Measurements from ENCODE around the gene MAP4.
A peak's percentile ranks its signal among the peaks of the same experiment; 100 is the strongest.
"Not testable (repeated sequence)": the region's sequence is repeated elsewhere in the genome, so short reads cannot be mapped to it uniquely, and the experiment has no call there.

MAP4 gene

DNA sequence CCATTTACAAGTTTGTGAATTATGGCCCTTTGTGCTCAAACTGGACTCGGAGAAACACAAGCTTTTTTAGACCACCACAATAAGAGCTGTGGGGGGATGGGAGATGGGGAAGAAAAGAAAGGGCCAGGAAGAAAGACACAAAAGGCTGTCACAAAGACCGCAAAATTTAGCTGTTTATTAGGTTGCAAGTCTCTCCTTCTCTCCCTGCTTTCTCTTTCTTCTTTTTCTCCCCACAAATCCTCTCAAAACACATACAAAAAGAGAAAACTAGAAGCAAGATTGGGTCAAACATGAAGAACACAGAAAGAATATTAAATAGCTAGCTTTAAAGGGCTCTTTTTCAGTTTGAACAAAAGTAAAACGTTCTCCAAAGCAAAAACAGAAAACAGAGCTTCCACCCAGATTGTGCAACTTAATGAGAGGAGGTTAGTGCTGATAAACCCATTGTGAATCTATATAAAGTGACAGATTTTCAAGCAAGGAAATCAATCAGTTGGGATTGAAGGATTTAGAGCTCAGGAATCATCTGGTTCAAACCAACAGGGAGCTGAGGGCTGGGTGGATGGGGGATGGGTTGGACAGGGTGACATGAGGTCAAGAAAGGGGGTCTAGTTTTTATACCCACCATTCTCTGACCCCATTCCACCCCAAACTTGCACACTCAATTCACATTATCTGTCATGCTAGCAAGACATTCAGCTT lies 125.9 kb downstream of the MAP4 start:
- no peak for DNase-seq (ENCODE audit: low spot score)
- TF ChIP-seq, protein P1, sequence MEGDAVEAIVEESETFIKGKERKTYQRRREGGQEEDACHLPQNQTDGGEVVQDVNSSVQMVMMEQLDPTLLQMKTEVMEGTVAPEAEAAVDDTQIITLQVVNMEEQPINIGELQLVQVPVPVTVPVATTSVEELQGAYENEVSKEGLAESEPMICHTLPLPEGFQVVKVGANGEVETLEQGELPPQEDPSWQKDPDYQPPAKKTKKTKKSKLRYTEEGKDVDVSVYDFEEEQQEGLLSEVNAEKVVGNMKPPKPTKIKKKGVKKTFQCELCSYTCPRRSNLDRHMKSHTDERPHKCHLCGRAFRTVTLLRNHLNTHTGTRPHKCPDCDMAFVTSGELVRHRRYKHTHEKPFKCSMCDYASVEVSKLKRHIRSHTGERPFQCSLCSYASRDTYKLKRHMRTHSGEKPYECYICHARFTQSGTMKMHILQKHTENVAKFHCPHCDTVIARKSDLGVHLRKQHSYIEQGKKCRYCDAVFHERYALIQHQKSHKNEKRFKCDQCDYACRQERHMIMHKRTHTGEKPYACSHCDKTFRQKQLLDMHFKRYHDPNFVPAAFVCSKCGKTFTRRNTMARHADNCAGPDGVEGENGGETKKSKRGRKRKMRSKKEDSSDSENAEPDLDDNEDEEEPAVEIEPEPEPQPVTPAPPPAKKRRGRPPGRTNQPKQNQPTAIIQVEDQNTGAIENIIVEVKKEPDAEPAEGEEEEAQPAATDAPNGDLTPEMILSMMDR (IDR thresholded peaks at IDR 0.05; ENCODE audit: borderline replicate concordance, control extremely low read depth, extremely low read depth, insufficient read depth, missing control alignments): no peak
- in situ Hi-C loops (cut with MboI; ENCODE audit: low sequenced_read_pairs, unreplicated experiment): no loop called here

DNA sequence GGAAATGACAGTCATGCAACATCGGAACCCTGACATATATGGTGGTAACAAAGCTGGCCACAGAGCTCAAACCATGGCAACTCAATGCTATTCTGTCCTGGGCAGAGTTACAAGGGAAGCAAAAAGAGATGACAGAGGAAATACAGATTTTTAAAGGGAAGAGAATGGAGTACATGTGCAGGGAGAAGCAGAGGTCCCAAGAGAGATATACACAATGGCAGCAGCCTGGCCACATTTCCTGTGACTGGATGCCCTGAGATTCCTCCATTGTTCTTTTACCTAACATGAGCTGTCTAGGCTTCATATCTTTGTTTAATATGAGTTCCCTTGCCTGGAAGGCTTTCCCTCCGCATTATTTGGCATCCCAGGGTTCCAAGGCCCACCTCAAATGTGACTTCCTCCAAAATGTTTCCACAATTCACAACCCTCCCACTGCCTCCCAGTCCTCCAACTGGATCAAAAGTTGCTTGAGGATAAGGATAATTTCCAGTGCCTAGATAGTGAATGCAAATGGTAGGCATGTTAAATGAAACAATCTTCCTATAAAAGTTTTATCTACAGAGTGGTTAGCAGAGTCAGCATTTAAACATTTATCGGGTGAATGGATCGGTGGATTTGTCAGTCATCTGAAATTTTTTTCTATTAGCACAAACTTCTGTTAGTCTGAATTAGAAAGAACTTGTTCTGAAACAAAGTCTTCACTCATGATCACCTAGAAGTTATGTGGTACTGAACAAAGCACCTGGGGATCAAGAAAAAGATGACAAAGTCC lies 127.0 kb downstream of the MAP4 start:
- TF ChIP-seq, protein P1 (IDR thresholded peaks at IDR 0.05; ENCODE audit: borderline replicate concordance, control extremely low read depth, extremely low read depth, insufficient read depth, missing control alignments): no peak
- DNase-seq (ENCODE audit: low spot score): no peak
- in situ Hi-C loops (cut with MboI; ENCODE audit: low sequenced_read_pairs, unreplicated experiment): no loop called here

- not testable (repeated sequence) for DNase-seq (ENCODE audit: low spot score)
Measured at GRCh38 chr3:47887991-47888390, 128.2 kb downstream of the MAP4 start.

DNA sequence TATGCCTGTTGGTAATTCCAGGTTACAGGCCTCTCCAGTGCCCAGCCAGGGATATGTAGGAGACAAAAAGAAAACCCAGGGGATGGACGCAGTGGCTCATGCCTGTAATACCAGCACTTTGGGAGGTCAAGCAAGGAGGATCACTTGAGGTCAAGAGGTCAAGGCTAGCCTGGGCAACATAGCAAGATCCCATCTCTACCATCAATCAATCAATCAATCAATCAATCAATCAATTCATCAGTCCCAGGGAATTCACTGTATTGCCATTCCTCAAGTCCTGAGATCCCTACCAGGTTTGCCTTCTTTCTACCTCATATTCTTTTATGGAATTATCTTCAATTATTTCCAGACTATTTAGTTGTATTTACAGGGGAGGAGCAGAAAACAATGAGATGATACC lies 131.0 kb downstream of the MAP4 start:
- DNase-seq (ENCODE audit: low spot score): no peak
- in situ Hi-C loops (cut with MboI; ENCODE audit: low sequenced_read_pairs, unreplicated experiment): no loop called here
- TF ChIP-seq, protein P1 (IDR thresholded peaks at IDR 0.05; ENCODE audit: borderline replicate concordance, control extremely low read depth, extremely low read depth, insufficient read depth, missing control alignments): no peak

More at GRCh38 chr3:47887991-47888390, 128.2 kb downstream of the MAP4 start:
- in situ Hi-C loops (cut with MboI; ENCODE audit: low sequenced_read_pairs, unreplicated experiment): not testable (repeated sequence)

GRCh38 chr3:47884603-47885002 lies 131.6 kb downstream of the MAP4 start:
- TF ChIP-seq, protein P1 (IDR thresholded peaks at IDR 0.05; ENCODE audit: borderline replicate concordance, control extremely low read depth, extremely low read depth, insufficient read depth, missing control alignments): no peak
- in situ Hi-C loops (cut with MboI; ENCODE audit: low sequenced_read_pairs, unreplicated experiment): no loop called here
- DNase-seq (ENCODE audit: low spot score): peak; percentile 42

GRCh38 chr3:47882338-47882737 lies 133.9 kb downstream of the MAP4 start:
- no peak for DNase-seq (ENCODE audit: low spot score)
- TF ChIP-seq, protein P1 (IDR thresholded peaks at IDR 0.05; ENCODE audit: borderline replicate concordance, control extremely low read depth, extremely low read depth, insufficient read depth, missing control alignments): no peak
- in situ Hi-C loops (cut with MboI; ENCODE audit: low sequenced_read_pairs, unreplicated experiment): no loop called here

GRCh38 chr3:47877719-47878118 lies 138.5 kb downstream of the MAP4 start:
- no peak for DNase-seq (ENCODE audit: low spot score)
- in situ Hi-C loops (cut with MboI; ENCODE audit: low sequenced_read_pairs, unreplicated experiment): no loop called here
- TF ChIP-seq, protein P1 (IDR thresholded peaks at IDR 0.05; ENCODE audit: borderline replicate concordance, control extremely low read depth, extremely low read depth, insufficient read depth, missing control alignments): no peak
